ENCODE data around the gene RIT2. TPM values are rescaled to one million over a fixed set of nuclear protein-coding genes. Genes with fewer than 3 reads are reported as not detected.

Gene RIT2
- total RNA-seq, 1 experiment from 2014 or later: not detected

DNA sequence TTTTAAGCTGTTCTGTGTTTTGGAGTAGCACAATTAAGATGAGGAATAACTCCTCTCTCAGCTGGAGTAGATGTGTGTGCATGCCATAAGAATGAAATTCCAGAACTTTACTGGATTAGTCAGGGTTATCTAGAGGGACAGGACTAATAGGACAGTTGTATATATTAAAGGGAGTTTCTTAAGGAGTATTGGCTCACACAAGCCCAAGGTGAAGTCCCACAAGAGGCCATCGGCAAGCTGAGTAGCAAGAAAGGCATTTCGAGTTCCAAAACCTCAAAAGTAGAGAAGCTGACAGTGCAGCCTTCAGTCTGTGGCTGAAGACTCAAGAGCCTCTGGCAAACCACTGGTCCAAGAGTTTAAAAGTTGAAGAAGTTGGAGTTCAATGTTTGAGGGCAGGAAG lies 113.7 kb downstream of the RIT2 start:
- BruUV-seq (replicated peaks): no TSS peak
- TF ChIP-seq, protein P1, sequence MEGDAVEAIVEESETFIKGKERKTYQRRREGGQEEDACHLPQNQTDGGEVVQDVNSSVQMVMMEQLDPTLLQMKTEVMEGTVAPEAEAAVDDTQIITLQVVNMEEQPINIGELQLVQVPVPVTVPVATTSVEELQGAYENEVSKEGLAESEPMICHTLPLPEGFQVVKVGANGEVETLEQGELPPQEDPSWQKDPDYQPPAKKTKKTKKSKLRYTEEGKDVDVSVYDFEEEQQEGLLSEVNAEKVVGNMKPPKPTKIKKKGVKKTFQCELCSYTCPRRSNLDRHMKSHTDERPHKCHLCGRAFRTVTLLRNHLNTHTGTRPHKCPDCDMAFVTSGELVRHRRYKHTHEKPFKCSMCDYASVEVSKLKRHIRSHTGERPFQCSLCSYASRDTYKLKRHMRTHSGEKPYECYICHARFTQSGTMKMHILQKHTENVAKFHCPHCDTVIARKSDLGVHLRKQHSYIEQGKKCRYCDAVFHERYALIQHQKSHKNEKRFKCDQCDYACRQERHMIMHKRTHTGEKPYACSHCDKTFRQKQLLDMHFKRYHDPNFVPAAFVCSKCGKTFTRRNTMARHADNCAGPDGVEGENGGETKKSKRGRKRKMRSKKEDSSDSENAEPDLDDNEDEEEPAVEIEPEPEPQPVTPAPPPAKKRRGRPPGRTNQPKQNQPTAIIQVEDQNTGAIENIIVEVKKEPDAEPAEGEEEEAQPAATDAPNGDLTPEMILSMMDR (IDR thresholded peaks at IDR 0.05; ENCODE audit: unreplicated experiment): no peak
- no peak for DNase-seq
- Mint-ChIP-seq H3K27ac (ENCODE audit: unreplicated experiment) (no peak overlapping the region), H3K4me1 (ENCODE audit: low read depth, unreplicated experiment) (no peaks in the 10 kb centered on the region), H3K4me3 (ENCODE audit: low read depth, unreplicated experiment) (no peak overlapping the region), H3K27me3 (ENCODE audit: unreplicated experiment) (no peaks in the 10 kb centered on the region), H3K9me3 (ENCODE audit: low read depth, unreplicated experiment) (peaks cover 10% of the 10 kb centered on the region), H3K36me3 (ENCODE audit: insufficient read depth, unreplicated experiment) (no peaks in the 10 kb centered on the region)
- intact Hi-C loops (cut with micrococcal nuclease; ENCODE audit: unreplicated experiment): no loop called here
- CTCF ChIA-PET: no interaction called here

DNA sequence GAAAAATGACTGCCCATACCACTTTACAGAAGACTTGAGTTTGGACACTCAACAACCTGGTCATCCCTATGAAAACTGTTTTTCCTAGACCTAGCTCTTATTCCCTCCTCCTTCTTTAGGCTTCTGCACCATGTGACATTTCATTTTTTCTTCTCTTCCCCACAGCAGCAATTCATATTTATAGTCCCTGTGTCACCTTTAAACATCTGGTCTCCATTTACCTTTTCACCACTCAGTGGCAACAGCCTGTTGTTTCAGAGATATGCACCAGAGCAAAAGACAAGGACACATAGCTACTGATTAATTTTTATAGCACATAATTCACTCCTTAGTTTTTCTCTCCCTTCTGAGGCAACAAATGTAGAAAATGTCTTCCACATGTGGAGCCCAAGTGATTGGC lies 118.7 kb downstream of the RIT2 start:
- Mint-ChIP-seq H3K27me3 (ENCODE audit: unreplicated experiment) (no peaks in the 10 kb centered on the region), H3K4me3 (ENCODE audit: low read depth, unreplicated experiment) (no peak overlapping the region), H3K4me1 (ENCODE audit: low read depth, unreplicated experiment) (no peaks in the 10 kb centered on the region), H3K9me3 (ENCODE audit: low read depth, unreplicated experiment) (peaks cover 10% of the 10 kb centered on the region), H3K27ac (ENCODE audit: unreplicated experiment) (no peak overlapping the region), H3K36me3 (ENCODE audit: insufficient read depth, unreplicated experiment) (no peaks in the 10 kb centered on the region)
- TF ChIP-seq, protein P1 (IDR thresholded peaks at IDR 0.05; ENCODE audit: unreplicated experiment): no peak
- no TSS peak for BruUV-seq (replicated peaks)
- intact Hi-C loops (cut with micrococcal nuclease; ENCODE audit: unreplicated experiment): no loop called here
- CTCF ChIA-PET: no interaction called here
- no peak for DNase-seq

DNA sequence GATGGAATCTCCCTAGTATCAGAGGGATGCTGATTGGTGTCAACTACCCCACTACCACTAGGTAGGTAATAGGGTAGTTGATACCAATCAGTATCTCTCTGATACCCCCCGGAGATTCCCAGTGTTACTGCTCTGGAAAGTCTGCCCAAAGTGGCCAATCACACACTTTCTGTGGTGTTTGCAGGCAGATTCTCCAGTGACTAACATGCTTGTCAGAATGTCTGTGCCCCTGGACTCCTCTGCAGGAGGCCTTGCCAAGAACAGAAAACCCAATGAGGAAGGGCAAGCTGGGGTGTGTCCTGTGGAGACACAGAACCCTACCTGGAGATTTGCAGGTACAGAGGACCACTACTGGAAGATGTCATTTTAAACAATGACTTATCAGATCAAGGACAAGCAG lies 135.1 kb downstream of the RIT2 start:
- no peaks in the 10 kb centered on the region for H3K4me1 Mint-ChIP-seq (ENCODE audit: low read depth, unreplicated experiment)
- TF ChIP-seq, protein P1 (IDR thresholded peaks at IDR 0.05; ENCODE audit: unreplicated experiment): no peak
- H3K27me3 Mint-ChIP-seq (ENCODE audit: unreplicated experiment): no peaks in the 10 kb centered on the region
- no peak overlapping the region for H3K4me3 Mint-ChIP-seq (ENCODE audit: low read depth, unreplicated experiment)
- DNase-seq: no peak
- intact Hi-C loops (cut with micrococcal nuclease; ENCODE audit: unreplicated experiment): no loop called here
- no peak overlapping the region for H3K27ac Mint-ChIP-seq (ENCODE audit: unreplicated experiment)
- CTCF ChIA-PET: no interaction called here
- H3K36me3 Mint-ChIP-seq (ENCODE audit: insufficient read depth, unreplicated experiment): no peaks in the 10 kb centered on the region
- BruUV-seq (replicated peaks): no TSS peak
- H3K9me3 Mint-ChIP-seq (ENCODE audit: low read depth, unreplicated experiment): peaks cover 5% of the 10 kb centered on the region

DNA sequence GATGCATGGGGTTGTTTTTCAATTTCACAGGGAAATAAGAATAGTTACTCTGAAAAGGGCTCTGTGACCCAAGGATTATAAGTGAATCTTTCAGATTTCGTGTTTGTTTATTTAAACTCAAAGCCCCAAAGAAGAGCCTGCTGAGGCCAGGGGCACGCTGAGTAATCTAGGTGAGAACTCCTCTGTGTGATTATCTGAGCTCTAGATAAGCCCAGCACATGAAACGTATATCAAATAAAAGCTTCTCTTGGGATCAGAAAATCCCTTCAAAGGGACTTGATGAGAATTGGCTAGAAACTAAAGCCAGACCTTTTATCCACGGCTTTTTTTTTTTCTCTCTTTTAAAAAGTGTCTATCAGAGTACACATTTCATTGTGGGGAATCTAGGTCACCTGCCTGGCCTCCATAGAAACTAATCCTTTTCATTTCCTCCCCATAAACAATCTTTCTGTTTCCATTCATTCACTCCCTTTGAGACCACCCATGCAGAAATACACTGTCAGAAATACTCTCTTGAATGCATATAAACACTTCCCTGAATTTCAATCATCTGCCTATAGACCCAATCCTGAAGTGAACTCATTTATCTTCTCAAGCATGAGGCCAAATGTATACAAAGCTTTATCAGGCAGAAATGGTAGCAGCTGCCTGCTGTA lies 137.4 kb downstream of the RIT2 start:
- CTCF ChIA-PET: no interaction called here
- H3K9me3 Mint-ChIP-seq (ENCODE audit: low read depth, unreplicated experiment): peaks cover 7% of the 10 kb centered on the region
- DNase-seq: no peak
- no peaks in the 10 kb centered on the region for H3K27me3 Mint-ChIP-seq (ENCODE audit: unreplicated experiment)
- H3K4me1 Mint-ChIP-seq (ENCODE audit: low read depth, unreplicated experiment): no peaks in the 10 kb centered on the region
- TF ChIP-seq, protein P1 (IDR thresholded peaks at IDR 0.05; ENCODE audit: unreplicated experiment): no peak
- BruUV-seq (replicated peaks): no TSS peak
- H3K36me3 Mint-ChIP-seq (ENCODE audit: insufficient read depth, unreplicated experiment): no peaks in the 10 kb centered on the region
- no peak overlapping the region for H3K27ac Mint-ChIP-seq (ENCODE audit: unreplicated experiment)
- no peak overlapping the region for H3K4me3 Mint-ChIP-seq (ENCODE audit: low read depth, unreplicated experiment)
- intact Hi-C loops (cut with micrococcal nuclease; ENCODE audit: unreplicated experiment): no loop called here
